HG03108 (cell line): Measurements from ENCODE around the gene ZNF3.

Experiments
- ATAC-seq: cut with Tn5 transposase; IDR thresholded peaks from one replicate; pipeline ENCODE4 v1.9.1; 2021; ENCODE audit warnings: moderate library complexity; ENCODE audit not compliant: unreplicated experiment

ZNF3 gene

DNA sequence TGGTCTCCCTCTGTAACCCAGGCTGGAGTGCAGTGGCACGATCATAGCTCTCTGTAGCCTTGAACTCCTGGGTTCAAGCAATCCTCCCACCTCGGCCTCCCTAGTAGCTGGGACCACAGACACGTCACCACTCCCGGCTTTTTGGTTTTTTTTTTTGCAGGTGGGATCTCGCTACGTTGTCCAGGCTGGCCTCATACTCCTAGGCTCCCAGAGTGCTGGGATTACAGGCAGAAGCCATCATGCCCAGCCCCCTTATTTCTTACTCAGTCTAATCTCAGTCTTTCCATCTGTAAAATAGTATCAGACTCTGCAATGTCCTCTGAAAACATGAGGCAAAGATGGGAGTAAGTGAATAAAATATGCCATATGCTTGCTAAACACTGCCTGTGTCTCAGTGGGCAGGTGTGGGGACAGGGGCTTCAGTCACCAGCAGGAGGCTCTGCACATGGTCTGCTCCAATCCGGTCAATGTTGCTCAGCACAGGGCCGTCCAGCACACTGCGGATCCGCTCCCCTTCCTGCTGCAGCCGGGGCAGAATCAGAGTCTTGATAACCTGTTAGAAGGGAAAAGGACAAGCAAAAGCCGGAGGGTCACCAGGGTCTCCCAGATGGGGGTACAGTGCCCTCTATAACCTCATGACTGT, 28.1 kb upstream of the ZNF3 start:
- ATAC-seq = no peak

DNA sequence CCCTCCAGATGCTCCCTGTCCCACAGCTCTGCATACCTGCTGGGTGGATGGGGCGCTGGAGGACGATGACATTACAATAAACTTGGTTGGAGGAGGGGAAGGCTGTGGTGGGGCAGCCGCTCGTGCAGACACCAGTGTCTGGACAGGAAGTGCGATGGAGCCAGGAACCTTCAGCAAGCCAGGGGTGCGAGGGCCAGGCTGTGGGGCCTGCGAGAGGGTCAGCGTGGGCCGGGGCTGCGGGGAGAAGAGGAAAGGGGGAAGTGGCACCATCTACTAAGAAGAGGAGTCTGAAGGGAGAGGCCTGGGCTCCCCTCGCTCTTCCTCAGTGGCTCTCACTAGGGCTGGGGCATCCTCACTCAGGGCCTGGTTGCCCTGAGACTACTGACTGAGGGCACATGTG, 26.4 kb upstream of the ZNF3 start:
- no peak for ATAC-seq

DNA sequence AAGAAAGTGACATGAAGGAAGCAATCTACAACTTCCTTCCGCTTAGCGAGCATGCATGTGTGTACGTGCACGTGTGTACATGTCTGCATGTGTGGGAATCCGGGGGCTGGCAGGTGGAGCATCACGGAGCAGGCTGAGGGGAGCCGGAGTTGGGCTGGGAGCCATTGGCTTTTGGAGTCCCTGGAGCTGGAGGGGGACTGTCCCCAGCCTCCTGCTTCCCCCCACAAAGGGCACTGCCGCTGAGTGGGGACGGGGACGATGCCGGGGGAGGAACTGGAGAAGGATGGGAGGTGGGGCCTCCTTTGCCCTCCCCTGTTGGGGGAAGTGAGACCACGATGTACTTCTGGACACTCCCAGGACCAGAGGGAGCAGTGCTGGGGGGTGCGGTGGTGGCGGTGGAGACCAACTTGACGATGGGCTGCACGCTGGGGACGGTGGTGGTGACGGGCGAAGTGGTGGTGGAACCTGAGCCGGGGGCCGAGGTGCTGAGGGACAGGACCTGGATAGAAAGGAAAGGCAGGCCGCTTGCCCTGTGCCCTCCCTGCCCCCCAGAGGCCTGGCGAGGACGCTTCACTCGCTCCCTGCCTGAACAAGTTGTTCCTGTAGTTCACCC, 25.7 kb upstream of the ZNF3 start:
- ATAC-seq = no peak

DNA sequence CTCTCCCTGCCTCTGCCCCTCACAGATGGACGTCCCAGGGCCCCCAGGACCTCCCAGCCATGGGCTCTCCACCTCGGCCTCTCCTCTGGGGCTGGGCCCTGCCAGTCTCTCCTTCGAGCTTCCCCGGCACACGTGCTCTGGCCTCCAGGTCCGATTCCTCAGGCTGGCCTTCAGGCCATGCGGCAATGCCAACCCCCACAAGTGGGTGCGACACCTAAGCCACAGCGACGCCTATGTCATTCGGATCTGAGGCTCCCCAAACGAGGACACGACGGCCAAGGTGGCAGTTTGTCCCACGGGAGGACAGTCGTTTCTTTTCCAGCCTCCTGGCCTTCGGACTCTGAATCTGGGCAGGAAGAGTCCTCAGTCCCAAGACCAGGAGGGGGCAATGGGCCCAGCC, 25.1 kb upstream of the ZNF3 start:
- ATAC-seq = no peak

DNA sequence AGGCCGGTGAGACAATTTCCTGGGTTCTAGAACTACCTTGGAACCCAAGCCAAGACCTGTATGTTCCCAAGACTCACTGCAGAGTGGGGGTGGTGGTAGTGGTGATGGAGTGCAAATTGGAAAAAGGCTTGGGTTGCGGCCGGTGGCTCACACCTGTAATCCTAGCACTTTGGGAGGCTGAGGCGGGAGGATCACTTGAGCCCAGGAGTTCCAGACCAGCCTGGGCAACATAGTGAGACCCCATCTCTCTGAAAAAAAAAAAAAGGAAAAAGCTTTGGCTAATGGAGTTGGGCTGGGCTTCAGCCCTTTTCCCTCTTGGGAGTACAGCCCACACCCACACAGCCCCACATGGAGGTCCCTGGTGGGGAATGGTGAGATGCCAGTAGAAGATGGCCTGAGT, 24.0 kb upstream of the ZNF3 start:
- ATAC-seq = no peak

DNA sequence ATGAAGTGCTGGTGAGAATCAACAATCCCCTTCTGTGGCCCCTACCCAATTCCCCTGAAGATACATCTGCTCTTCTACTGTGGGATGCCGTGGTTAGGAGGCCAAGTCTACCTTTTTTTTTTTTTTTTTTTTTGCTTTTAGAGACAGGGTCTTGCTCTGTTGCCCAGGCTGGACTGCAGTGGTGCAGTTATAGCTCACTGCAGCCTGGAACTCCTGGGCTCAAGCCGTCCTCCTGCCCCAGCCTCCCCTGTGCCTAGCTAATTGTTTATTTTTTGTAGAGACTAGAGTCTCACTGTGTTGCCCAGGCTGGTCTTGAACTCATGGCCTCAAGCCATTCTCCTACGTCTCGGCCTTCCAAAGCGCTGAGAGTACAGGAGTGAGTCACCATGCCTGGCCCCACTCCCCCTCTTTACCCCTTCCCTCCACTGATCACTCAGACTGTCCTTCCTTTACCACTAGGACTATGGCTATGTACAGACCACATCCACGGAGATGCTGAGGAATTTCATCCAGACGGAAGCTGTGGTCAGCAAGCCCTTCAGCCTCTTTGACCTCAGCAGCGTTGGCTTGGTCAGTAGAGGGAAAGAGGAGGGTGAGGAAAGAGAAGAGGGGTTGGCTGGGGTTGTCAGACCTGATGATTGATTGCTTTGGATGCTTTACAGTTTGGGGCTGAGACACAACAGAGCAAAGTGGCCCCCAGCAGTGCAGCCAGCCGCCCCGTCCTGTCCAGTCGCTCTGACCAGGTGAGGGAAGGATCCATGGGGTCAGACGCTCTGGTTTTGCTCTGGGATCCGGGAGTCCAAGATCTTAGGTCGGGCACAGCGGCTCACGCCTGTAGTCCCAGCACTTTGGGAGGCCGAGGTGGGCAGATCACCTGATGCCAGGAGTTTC, 21.7 kb upstream of the ZNF3 start:
- ATAC-seq = no peak

DNA sequence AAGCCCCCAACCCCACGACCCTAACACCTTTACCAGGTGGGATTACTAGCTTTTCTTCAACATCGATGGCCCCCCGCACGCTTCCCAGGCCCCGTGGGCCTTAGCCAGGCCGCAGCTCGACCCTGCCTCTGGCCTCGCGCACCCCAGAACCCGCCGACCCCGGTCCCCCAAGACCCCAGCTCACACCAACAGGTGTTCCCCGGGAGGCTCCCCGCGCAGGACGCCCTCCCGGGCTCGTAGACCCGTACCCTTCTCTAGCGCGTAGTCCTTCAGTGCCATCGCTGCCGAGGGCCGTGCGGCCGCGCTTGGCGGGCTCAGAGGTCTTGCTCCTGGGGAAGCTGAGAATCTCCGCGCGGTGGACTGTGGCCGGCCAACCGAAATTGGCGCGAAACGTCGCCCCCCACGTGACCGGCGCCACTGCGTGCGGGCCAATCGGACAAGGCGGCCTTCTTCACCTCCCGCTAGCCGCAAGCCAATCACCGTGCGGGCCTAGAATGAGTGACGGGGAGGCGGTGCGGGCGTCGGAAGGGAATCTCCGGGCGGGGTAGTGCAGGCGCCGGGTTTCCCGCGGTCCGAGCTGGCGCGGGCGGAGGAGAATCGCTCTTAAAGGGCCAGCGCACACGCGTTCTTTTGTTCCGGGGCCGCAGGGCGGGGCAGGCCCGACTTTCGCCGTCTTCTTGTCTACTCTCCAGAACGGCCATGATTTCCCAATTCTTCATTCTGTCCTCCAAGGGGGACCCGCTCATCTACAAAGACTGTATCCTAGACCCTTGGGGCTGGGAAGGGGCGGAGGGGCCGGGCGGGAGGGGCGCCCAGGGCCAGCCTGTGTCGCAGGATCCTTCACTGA, 19.7 kb upstream of the ZNF3 start, which contains the start of the genes AP4M1 and MCM7:
Gene AP4M1 (plus strand): TSS at position 628 of the 847 bp plus-strand sequence. CDS start 72 bp downstream, at position 700.
Gene MCM7 (minus strand): TSS at position 382 of the 847 bp plus-strand sequence. CDS start 103 bp downstream, at position 279.
- peak; percentile 86 for ATAC-seq

DNA sequence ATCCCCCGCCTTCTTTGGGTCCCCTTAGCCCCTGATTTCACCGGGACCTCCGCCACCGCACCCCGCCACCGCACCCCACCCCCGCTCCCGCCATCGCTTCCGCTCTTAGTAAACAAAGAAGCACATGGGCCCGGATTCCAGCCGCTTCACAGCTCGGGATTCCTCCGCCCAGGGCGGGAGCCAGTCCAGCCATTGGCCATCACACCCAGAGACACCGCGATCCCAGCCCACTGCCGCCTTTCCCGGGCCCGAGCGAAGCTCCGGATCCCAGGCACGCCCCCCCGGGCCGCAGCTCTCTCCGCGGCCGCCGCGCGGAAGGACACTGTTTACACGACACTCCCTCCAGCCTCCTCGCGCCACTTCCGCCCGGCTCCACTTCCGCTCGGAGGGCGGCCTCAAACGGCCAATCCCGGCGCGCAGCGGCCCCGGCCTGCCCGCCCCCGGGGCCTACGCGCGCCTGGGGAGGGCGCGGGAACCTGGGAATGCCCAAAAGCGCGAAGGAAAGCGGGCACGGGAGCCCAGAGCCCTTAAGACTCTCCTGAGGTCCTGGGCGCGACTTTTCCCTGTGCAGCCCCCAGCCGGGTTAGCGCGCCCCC, 19.0 kb upstream of the ZNF3 start:
- ATAC-seq = peak; percentile 62

DNA sequence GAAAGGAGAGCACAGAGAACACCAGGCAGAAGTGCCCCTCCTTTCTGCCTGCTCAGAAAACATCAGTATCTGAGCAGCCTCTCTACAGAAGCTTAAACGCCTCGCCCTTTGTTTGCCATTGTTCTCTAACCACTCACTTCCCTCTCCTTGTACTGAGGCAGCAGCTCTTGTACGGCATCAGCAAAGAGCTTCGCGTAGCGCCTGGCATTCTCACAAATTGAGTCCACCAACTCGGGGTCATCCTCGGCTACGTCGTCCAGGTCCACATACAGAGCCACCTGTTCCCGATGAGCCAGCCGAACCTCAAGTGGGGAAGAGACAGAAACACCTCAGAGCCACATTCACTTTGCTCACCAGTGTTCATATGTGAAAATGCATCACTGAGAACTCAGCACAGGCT, 17.9 kb upstream of the ZNF3 start:
- ATAC-seq = no peak

DNA sequence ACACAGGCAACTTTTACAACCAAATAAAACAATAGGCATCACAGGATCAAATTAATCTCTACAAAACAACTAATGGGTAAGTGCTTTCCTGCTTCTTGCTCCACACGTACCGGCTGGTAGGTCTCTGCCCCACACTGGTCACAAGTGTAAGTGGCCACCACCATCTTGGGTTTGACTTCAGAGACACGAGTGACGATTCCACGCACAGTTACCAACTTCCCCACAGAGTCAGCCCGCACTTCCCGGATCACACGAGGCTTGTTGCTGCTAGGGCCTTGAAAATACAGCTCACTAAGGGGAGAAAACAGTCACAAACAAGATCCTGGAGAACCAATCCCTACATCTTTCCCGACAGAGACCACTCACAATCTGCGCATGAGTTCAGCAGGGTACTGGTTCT, 17.4 kb upstream of the ZNF3 start:
- ATAC-seq = no peak

DNA sequence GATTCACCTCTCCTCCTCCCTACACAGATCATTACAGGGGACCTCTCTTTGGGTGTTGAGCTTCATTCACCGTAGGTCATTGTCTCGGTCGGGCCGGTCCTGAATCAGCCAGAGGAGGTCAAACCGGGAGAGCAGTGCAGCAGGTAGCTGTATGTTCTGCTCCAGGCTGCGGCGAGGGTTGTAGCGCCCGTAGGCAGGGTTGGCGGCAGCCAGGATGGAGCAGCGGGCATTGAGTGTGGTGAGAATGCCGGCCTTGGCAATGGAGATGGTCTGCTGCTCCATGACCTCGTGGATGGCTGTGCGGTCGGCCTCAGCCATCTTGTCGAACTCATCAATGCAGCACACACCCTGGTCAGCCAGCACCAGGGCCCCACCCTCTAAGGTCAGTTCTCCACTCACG, 14.2 kb upstream of the ZNF3 start:
- no peak for ATAC-seq

DNA sequence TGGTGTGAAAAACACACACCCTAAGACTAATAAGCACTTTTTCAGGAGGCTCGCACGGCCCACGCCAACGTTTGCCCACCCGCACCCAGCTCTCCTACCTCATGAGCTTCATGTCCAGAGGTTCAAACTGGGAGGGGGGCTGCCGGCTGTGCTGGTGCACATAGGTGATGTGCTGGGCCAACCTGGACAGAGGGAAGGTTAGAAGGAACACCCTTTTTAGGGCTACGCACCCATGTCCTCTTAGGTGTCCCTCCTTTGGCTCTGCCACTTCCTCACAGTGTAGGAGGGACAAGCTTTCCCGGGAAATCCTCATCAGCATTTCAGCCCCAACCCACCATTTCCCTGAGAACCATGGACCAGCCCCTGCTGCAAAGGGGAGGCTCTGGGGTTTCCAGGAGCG, 13.8 kb upstream of the ZNF3 start:
- no peak for ATAC-seq

DNA sequence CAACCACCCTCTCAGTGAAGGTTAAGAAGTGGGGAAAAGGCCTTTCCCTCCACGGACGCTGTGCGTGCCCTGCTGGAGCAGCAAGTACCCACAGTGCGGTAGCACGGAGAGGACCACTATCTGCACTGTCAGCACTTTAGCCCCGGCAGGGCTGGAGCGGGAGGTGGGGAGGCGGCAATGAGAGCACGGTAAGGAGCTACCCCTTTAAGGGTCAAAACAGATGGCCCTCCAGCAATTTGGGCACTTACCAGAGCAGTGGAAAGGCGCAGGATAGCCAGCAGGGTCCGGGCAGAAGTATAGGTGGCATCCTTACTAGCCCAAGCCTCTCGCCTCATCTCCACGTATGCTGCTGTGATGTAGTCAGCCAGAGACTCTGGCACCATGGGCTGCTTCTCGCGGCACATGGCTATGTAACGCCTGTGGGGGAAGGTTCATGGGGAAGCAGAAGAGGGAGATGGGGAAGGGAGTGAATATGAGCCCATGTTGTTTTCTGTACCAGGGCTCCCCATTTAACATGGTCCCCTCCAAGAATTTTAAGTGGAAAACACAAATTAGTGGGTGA, 12.5 kb upstream of the ZNF3 start:
- no peak for ATAC-seq

DNA sequence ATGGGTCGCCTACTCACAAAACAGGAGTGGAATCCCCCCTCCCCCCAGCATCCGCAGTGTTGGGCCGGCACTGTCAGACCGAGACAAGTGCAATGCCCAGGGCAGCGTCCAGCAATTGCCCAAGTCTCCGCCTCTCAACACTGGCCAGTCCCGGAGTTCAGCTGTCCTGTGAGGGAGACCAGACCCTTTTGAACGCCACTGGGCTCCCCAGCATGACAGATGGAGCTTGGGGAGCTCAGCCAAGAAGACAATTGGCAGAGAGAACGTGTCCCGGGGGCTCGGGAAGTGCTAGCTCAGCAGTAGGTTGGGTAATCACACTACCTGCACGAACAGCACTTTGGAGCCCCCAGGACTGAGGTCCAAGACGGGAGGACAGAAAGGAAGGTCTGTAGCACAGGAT, 12.0 kb upstream of the ZNF3 start:
- no peak for ATAC-seq

DNA sequence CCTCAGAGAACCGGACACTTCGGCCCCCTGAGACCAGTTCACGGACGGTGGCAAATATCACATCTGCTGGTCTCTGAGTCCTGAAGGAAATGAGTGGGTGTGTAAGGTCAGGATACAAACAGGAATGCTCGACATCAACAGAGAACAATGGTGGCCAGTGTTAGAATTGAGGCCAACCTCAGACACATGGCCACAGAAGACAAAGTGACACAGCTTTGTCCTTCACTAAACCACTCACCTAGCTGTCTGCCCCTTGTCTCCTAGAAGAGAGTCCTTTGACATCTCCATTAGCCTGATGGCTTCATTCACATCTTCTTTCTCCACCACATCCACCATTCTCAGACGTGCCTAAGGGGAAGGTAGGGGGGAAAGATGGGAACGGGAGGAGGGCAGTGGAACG, 11.5 kb upstream of the ZNF3 start:
- ATAC-seq = no peak

DNA sequence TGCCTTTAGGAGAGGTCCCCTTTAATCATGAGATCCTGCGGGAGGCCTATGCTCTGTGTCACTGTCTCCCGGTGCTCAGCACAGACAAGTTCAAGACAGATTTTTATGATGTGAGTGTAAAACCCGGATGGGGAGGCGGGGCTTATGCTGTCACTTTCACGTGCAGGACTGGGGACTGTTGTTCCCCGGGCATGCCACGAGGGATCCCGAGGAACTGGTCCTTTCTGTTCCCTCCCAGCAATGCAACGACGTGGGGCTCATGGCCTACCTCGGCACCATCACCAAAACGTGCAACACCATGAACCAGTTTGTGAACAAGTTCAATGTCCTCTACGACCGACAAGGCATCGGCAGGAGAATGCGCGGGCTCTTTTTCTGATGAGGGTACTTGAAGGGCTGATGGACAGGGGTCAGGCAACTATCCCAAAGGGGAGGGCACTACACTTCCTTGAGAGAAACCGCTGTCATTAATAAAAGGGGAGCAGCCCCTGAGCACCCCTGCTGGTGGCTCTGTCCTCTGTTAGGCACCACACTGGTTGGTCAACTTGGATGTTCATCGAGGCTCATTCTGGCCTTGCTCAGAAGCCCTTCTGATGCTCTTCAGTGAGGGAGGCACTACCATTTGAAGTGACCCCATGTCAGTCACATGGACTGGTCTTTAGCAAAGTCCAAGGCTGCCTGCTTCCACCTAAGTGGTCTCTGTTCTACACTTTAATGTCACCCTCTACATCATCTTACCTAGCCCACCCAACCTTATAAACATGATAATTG, 10.1 kb upstream of the ZNF3 start:
- no peak for ATAC-seq

DNA sequence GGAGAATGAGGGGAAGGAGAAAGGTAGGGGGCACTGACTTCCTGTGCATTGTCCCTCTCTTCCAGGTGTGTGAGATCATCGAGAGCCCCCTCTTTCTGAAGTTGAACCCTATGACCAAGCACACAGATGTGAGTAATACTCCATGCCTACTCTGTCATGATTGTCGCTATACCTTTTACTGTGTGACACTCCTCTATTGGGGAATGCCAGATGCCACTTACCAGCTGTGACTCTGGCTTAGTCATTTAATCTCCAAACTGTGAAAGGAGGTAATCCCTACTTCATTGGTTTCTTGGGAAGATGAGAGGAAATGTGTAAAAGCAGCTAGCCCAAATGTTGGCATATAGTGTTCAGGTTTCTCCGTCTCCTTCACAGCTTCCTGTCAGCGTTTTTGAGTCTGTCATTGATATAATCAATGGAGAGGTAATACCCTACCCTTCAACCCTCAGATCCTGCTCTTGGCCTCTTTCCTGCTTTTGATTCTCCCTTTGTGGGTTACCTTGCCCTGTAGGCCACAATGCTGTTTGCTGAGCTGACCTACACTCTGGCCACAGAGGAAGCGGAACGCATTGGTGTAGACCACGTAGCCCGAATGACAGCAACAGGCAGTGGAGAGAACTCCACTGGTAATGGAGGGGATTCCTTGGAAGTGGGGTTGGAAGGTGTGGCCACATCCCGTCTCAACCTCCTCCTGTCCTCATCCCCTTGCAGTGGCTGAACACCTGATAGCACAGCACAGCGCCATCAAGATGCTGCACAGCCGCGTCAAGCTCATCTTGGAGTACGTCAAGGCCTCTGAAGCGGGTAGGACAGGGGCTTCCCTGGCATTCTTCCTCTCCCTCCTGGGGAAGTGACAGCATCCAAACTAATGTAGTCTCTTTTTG, 9.2 kb upstream of the ZNF3 start:
- no peak for ATAC-seq

DNA sequence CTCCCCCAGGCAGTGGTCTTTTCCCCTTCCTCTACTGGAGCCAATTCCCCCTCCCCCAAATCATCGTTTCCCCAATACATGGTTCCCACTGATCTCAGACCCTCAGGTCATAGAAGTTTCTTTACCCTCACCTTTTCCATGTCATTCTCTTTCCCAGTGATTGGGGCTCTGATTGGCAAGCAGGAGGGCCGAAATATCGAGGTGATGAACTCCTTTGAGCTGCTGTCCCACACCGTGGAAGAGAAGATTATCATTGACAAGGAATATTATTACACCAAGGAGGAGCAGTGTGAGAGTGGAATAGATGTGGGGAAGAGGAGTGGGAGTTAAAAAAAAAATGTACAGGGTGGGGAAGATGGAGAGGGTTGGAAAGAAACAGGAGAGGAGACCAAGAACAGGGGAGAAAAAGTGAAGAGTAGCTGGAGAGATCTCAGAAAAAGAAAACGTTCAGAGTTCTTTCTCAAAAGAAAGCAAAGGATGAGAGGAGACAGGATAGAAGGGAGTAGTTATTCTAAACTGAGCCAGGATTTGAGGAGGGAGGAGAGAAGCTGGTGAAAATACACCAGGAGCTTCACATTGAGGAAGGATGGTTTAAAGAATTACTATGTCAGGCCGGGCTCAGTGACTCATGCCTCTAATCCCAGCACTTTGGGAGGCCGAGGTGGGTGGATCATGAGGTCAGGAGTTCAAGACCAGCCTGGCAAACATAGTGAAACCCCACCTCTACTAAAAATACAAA, 8.1 kb upstream of the ZNF3 start:
- ATAC-seq = no peak
